ENCODE results near the gene FRS3.

Gene FRS3

DNA sequence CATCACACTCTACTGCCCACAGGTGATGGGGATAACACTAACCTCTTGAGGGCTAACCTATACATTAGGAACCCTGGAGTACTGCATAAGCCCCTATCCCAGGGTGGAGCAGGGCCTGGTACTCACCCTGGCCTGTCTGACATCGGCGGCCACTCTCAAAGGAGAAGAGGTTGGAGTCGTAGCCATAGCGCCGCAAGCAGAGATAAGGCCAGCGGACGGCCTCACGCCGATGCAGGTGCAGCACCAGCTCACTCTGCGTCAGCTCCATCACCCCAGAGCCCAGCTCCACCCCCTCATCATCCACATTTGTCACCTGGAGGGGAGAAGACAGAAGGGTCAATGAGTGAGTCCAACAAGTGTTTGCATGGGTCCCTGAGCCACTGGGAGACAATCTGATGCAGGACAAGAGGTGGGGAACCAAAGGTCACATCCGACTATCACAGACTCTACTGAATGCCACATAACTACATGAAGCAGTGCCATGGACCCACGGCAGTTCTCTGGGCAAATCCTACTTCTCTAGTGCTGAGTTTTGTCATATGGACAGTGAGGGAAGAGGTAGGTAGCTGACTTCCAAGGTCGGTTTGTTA, 4.3 kb downstream of the FRS3 start:
- TF ChIP-seq, protein P1, sequence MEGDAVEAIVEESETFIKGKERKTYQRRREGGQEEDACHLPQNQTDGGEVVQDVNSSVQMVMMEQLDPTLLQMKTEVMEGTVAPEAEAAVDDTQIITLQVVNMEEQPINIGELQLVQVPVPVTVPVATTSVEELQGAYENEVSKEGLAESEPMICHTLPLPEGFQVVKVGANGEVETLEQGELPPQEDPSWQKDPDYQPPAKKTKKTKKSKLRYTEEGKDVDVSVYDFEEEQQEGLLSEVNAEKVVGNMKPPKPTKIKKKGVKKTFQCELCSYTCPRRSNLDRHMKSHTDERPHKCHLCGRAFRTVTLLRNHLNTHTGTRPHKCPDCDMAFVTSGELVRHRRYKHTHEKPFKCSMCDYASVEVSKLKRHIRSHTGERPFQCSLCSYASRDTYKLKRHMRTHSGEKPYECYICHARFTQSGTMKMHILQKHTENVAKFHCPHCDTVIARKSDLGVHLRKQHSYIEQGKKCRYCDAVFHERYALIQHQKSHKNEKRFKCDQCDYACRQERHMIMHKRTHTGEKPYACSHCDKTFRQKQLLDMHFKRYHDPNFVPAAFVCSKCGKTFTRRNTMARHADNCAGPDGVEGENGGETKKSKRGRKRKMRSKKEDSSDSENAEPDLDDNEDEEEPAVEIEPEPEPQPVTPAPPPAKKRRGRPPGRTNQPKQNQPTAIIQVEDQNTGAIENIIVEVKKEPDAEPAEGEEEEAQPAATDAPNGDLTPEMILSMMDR (conservative IDR thresholded peaks at IDR 0.05), result no peak
- H3K27ac ChIP-seq, result no peak overlapping the region

DNA sequence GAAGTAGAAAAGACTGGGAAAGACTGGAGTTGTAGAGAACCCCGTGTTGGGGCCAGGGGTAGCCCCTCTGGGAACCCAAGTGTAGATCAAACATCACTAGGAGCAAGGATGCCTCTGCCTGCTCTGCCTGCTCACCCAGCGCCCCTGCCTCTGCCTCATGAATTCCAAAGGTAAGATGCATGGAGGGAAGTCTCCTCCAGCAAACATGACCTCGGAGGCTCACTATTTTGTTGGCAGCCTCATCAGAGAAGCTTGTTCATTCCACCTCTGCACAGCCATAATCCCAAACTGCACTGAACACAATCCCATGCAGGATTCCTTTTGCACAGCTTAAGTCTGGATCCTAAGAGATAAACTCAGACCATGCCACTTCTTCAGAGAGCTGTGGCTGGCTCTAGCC, 4.9 kb downstream of the FRS3 start:
- TF ChIP-seq, protein P1 (conservative IDR thresholded peaks at IDR 0.05), result no peak
- no peak overlapping the region for H3K27ac ChIP-seq

DNA sequence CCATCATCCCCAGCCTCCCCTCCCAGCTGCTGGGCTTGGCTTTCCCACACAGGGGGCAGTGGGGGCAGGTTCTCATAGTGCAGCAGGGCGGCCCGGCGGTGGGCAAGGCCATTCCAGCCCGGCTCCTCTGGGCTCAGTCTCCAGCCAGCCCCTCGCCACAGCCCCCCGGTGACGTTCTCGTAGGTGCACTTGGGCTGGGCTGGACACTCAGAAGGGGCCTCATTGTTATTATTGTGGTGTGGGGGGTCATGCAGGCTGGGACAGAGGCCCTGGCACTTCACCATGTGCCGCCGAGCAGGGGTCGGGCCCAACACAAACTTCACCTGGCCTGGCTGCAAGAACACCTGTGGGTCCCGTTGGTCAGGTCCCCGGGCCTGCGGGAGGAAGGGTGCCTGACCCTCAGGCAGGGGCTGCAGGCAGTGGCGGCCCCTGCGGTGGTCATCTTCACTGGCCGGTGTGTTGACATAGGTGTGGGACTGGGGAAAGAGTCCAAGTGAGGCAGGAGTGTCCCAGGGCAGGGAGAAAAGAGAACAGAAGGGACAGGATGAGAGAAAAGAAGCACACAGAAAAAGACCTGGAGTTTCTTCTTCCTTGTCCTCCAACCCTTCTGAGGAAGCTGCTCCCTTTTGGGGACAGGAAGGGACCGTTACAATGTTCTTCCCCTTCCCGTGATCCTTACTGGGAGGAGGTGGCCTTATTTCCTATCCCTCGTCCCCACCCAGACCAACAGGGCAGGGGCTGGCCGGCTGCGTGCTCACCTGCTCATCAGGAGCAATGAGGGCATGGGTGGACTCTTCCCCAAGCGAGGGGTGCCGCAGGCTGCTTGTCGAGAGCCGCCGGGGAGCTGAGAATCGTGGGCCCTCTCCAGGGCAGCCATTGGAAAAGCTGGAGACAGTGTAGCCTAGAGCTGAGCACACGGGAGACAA, 8.4 kb downstream of the FRS3 start:
- TF ChIP-seq, protein P1 (conservative IDR thresholded peaks at IDR 0.05), result no peak
- no peak overlapping the region for H3K27ac ChIP-seq

DNA sequence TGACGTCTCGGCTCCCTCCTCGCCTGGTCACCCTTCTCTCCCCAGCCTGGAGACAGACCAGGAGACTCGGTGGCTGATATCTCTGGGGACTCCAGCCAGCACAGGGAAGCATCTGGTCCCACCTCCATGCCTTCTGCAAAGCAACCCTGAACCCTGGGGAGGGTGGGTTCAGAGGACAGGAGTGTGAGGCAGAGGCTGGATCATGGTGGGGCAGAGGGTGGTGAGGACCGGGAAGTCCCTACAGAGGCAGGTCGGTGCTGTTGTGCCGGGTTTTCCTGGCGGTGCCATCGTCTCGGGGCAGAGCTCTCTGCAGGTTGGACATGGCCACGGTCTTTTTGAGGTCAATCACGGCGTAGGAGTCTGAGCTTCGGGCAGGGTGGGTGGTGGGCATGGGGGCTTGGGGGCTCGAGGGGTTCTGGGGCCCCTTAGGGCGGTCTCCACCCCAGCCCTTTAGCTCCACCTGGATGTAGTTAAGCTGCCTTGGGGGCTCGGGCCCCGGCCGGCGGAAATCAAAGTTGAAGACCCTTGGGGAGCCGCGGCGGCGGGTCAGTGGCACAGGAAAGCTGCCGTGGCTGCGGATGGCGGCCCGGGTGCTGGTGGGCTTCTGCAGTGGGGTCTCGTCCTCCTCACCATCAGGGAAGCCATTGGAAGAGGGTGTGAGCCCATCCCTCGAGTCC, 9.2 kb downstream of the FRS3 start:
- TF ChIP-seq, protein P1 (conservative IDR thresholded peaks at IDR 0.05), result no peak
- H3K27ac ChIP-seq, result no peak overlapping the region

DNA sequence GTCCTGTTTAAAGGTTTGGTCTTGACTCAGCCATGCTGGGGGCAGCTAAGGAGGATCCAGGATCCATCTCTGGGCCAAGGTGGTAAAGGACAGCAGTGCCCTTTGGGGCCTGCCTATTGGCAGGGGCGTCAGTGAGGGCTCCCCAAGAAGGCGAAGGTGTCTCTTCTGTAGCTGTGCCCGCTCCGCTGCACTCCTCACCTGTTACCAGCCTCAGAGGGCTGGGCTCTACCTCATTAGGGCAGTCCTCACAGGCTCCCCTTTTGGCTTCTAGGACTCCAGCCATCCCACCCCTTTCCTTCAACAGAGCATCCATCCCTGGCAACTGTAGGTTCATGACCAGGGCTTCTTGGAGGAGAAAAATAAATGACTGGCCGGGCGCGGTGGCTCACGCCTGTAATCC, 10.3 kb downstream of the FRS3 start:
- peak overlapping the region; percentile 89 for H3K27ac ChIP-seq
- TF ChIP-seq, protein P1 (conservative IDR thresholded peaks at IDR 0.05), result no peak

DNA sequence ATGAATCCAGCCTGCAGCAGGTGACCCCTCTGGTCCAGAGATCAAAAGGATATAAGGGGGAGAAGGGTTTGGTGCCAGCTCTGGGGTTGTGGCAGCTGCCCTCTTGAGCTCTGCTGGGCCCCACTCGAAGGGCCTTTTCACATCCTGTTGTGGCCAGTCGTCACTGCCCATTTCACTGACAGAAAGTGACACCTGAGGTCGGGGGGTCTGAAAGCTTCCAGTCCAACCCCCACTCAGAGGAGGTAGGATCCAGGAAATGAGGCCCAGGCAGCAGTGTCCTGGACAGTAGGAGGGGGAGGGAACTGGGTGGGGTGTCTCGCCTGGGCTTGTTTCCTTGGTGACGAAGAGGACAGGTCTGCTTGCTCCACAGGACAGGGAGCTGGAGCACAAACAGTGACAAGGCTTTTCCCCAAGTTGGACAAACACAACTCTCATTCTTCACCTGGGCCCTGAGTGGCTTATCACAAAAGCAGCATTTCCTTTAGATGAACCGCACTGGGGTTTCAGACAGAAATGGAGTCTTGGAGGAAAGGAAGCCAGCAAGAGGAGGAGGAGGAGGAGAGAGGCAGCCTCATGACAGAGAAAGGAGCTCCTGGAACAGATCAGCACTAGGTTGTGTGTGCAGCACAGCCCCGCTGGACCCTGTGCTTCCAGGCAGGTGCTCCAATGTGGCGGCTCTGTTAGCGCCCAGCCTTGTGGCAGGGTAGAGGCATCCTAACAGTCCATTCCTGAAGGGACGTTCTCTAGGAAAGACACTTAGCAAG, 11.0 kb downstream of the FRS3 start:
- TF ChIP-seq, protein P1 (conservative IDR thresholded peaks at IDR 0.05), result no peak

More for the DNA sequence above, 11.0 kb downstream of the FRS3 start:
- H3K27ac ChIP-seq, result peak overlapping the region; percentile 89
